Vagina (tissue), 2 donors: Measurements from ENCODE around the gene NYAP1. TPM values are rescaled to one million over a fixed set of nuclear protein-coding genes. Genes with fewer than 3 reads are reported as not detected.
"Not testable (repeated sequence)": the region's sequence is repeated elsewhere in the genome, so short reads cannot be mapped to it uniquely, and the experiment has no call there.

Source experiments
- DNase-seq, 2 donors: peaks; one replicate each; pipeline ENCODE4 v3.0.0-alpha.2; 2017; ENCODE audit errors: extremely low spot score in 2 of 2
- H3K27ac ChIP-seq: fragments of 200-600 bp; sonication (generic); one replicate; pipeline ENCODE4 v1.5.1; 2019
- H3K27me3 ChIP-seq: fragments of 200-600 bp; sonication (generic); one replicate; pipeline ENCODE4 v1.5.1; 2019
- H3K36me3 ChIP-seq, 2 donors: fragments of 200-600 bp; sonication (generic); one replicate each; pipeline ENCODE4 v1.5.1; 2017 to 2019
- H3K4me1 ChIP-seq: fragments of 200-600 bp; sonication (generic); one replicate; pipeline ENCODE4 v1.5.1; 2019
- H3K4me3 ChIP-seq, 2 donors: fragments of 200-600 bp; sonication (generic); 1 replicate in 1 of 2; 2 replicates in 1 of 2; pipeline ENCODE4 v1.5.1; 2016 to 2019
- H3K9me3 ChIP-seq: fragments of 200-600 bp; sonication (generic); one replicate; pipeline ENCODE4 v1.5.1; 2019
- POLR2A ChIP-seq, 2 donors: fragments of 450-650 bp; IDR thresholded peaks; one replicate each; pipeline ENCODE4 v1.6.1; 2017; ENCODE audit warnings: antibody characterized with exemption in 2 of 2, mild to moderate bottlenecking in 2 of 2, moderate library complexity in 2 of 2
- POLR2AphosphoS5 ChIP-seq, 2 donors: sonication (generic); formaldehyde crosslinking; IDR thresholded peaks; one replicate each; pipeline ENCODE4 v1.9.0; 2017; ENCODE audit warnings: antibody characterized with exemption in 2 of 2, mild to moderate bottlenecking in 2 of 2, low read depth in 1 of 2; ENCODE audit not compliant: insufficient read depth in 1 of 2
- intact Hi-C: fragments of 100-400 bp; cut with DNase I; formaldehyde crosslinking; loops from one replicate; pipeline ENCODE4 v1.15.1; 2023
- small RNA-seq: library from RNA; depleted of rRNA; stranded (forward); fragments of <200 nt; gene quantifications from one replicate; pipeline ENCODE3, GENCODE V24; 2016
- total RNA-seq: library from RNA; depleted of rRNA; stranded (reverse); fragments of >200 nt; gene quantifications from one replicate; pipeline ENCODE4 v1.2.3, GENCODE V29; 2016
- TF ChIP-seq, protein P1 (sequence below), 3 experiments: fragments of 450-650 bp in 2 of 3; fragments of 200-600 bp in 1 of 3; sonication (generic) in 1 of 3; IDR thresholded peaks; one replicate each; pipeline ENCODE4 v1.5.1; 2017 to 2019; ENCODE audit warnings: antibody characterized with exemption in 3 of 3, mild to moderate bottlenecking in 2 of 3, moderate library complexity in 2 of 3

NYAP1 gene
- total RNA-seq, 1 donor from 2014 or later, result 3.9 TPM

DNA sequence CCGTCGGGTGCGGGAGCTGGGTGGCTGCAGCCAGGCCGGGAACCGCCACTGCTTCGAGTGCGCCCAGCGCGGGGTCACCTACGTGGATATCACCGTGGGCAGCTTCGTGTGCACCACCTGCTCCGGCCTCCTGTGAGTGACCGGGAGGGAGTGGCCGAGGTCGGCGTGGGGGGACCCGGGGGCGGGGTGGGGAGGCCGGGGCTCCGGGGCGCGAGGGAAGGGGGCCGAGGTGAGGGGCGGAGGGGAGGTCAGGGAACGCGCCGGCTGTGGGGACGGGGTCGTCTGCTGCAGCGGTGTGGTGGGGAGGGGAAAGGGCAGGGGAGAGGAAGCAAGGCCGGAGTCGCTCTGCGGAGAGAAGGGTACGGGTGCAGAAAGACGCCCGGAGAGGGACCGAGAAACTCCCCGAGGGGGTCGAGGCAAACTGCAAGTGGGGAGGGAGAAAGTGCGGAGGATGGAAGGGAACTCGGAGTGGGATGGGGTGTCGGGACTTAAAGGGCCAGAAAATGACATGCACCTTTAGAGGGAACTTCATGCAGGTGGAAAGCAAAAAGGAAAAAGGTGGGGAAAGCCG, 55.8 kb downstream of the NYAP1 start:
- no peak for DNase-seq

DNA sequence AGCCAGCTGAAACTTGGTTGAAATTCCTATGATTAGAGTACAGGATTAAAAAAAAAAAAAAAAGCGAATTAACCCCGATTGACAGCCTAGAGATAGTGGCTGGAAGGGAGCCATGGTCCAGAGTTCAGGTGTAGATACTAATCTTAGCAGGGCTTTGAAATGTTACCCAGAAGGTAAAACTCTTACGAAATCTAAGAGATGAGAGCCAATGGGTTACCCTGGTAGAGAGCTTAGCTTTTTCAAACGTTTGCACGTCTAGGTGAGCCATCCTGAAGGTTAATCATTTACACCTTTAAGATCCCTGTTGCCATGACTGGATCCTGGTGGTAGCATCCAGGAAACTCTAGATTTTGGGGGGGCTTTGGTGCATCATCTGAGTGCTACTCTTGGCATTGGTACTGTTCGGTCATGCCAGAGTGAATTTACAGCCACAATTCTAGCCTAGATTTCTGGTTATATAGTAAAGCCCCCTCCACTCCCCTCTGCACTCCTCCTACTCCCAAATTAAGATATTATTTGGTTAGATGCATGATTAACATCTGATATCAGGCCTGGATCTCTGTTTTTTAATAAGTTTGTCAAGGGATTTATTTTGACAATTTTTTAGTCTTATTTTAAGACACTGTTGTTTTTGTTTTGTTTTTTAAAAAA, 56.5 kb downstream of the NYAP1 start:
- TF ChIP-seq POLR2A (IDR thresholded peaks at IDR 0.05), result no peak
- TF ChIP-seq, protein P1, sequence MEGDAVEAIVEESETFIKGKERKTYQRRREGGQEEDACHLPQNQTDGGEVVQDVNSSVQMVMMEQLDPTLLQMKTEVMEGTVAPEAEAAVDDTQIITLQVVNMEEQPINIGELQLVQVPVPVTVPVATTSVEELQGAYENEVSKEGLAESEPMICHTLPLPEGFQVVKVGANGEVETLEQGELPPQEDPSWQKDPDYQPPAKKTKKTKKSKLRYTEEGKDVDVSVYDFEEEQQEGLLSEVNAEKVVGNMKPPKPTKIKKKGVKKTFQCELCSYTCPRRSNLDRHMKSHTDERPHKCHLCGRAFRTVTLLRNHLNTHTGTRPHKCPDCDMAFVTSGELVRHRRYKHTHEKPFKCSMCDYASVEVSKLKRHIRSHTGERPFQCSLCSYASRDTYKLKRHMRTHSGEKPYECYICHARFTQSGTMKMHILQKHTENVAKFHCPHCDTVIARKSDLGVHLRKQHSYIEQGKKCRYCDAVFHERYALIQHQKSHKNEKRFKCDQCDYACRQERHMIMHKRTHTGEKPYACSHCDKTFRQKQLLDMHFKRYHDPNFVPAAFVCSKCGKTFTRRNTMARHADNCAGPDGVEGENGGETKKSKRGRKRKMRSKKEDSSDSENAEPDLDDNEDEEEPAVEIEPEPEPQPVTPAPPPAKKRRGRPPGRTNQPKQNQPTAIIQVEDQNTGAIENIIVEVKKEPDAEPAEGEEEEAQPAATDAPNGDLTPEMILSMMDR (IDR thresholded peaks at IDR 0.05), result no peak
- Histone ChIP-seq H3K9me3 (no peaks in the 10 kb centered on the region), H3K27ac (peak overlapping the region; percentile 55), H3K4me1 (peaks cover 43% of the 10 kb centered on the region), H3K36me3 (no peaks in the 10 kb centered on the region), H3K27me3 (no peaks in the 10 kb centered on the region), H3K4me3 (peak overlapping the region; percentile 82 to 83)
- DNase-seq, result no peak
- intact Hi-C loops, result loop anchor here (10.0 kb wide), 1 partner anchor 325 kb away; the partner anchor contains the start of gene TRIP6

More for the DNA sequence above, 55.8 kb downstream of the NYAP1 start:
- Histone ChIP-seq H3K4me3 (peak overlapping the region; percentile 82 to 83), H3K27ac (peak overlapping the region; percentile 55), H3K36me3 (no peaks in the 10 kb centered on the region), H3K27me3 (no peaks in the 10 kb centered on the region), H3K9me3 (no peaks in the 10 kb centered on the region), H3K4me1 (peaks cover 36% of the 10 kb centered on the region)
- no peak for TF ChIP-seq POLR2A (IDR thresholded peaks at IDR 0.05)
- intact Hi-C loops, result loop anchor here (10.0 kb wide), 1 partner anchor 325 kb away; the partner anchor contains the start of gene TRIP6

- DNase-seq, H3K27me3 ChIP-seq, H3K36me3 ChIP-seq, H3K27ac ChIP-seq, H3K9me3 ChIP-seq, H3K4me3 ChIP-seq: not testable (repeated sequence)
- peaks cover 54% of the 10 kb centered on the region for H3K4me1 ChIP-seq
- intact Hi-C loops, result loop anchor here (10.0 kb wide), 1 partner anchor 323 kb away; the partner anchor contains the start of gene TRIP6
Observed at GRCh38 chr7:100541309-100541708, 57.6 kb downstream of the NYAP1 start.

GRCh38 chr7:100543586-100543985, 59.9 kb downstream of the NYAP1 start:
- intact Hi-C loops, result loop anchor here (10.0 kb wide), 1 partner anchor 321 kb away; the partner anchor contains the start of gene TRIP6
- peak overlapping the region; percentile 93 for H3K27ac ChIP-seq
- DNase-seq, result no peak
- no peaks in the 10 kb centered on the region for H3K9me3 ChIP-seq
- no peaks in the 10 kb centered on the region for H3K27me3 ChIP-seq
- no peaks in the 10 kb centered on the region for H3K36me3 ChIP-seq
- peaks cover 72% of the 10 kb centered on the region for H3K4me1 ChIP-seq
- H3K4me3 ChIP-seq, result no peak overlapping the region
- TF ChIP-seq POLR2A (IDR thresholded peaks at IDR 0.05), result no peak
- TF ChIP-seq POLR2AphosphoS5 (IDR thresholded peaks at IDR 0.05; ENCODE audit: insufficient read depth in 1 of 2, low read depth in 1 of 2), result no peak
- TF ChIP-seq, protein P1 (IDR thresholded peaks at IDR 0.05), result no peak

- intact Hi-C loops, result loop anchor here (10.0 kb wide), 1 partner anchor 320 kb away; the partner anchor contains the start of gene TRIP6
- H3K36me3 ChIP-seq, result peaks cover 0 to 4% of the 10 kb centered on the region in 2 donors
- no peaks in the 10 kb centered on the region for H3K27me3 ChIP-seq
- H3K9me3 ChIP-seq, result no peaks in the 10 kb centered on the region
- no peak for TF ChIP-seq POLR2A (IDR thresholded peaks at IDR 0.05)
- no peak for TF ChIP-seq POLR2AphosphoS5 (IDR thresholded peaks at IDR 0.05; ENCODE audit: insufficient read depth in 1 of 2, low read depth in 1 of 2)
- TF ChIP-seq, protein P1 (IDR thresholded peaks at IDR 0.05), result no peak
- no peak for DNase-seq
- H3K4me3 ChIP-seq, result no peak overlapping the region
- H3K27ac ChIP-seq, result peak overlapping the region; percentile 93
- H3K4me1 ChIP-seq, result peaks cover 77% of the 10 kb centered on the region
Observed at GRCh38 chr7:100544386-100544785, 60.7 kb downstream of the NYAP1 start.

Small RNA genes within 50 kb of the gene (small RNA-seq; reads per million reads assigned to genes)
- not detected for gene RN7SL416P

Other genes starting within 250 kb of the NYAP1 start
- gene SPDYE3, start 176.2 kb upstream of the NYAP1 start, total RNA-seq, result not detected
- gene PILRB, start 125.8 kb upstream of the NYAP1 start, total RNA-seq, result 56.0 TPM
- gene PILRA, start 110.4 kb upstream of the NYAP1 start, total RNA-seq, result 8.3 TPM
- gene ZCWPW1, start 55.2 kb upstream of the NYAP1 start, total RNA-seq, result 5.9 TPM
- 38.3 TPM for gene MEPCE, start 54.1 kb upstream of the NYAP1 start, total RNA-seq
- gene PPP1R35, start 47.4 kb upstream of the NYAP1 start, total RNA-seq, result 24.6 TPM
- gene SPACDR, start 19.7 kb upstream of the NYAP1 start, total RNA-seq, result not detected
- 34.6 TPM for gene TSC22D4, start 4.7 kb upstream of the NYAP1 start, total RNA-seq
- gene AGFG2, start 55.3 kb downstream of the NYAP1 start, total RNA-seq, result 37.6 TPM
- 2.9 TPM for gene SAP25, start 90.0 kb downstream of the NYAP1 start, total RNA-seq
- gene LRCH4, start 102.2 kb downstream of the NYAP1 start, total RNA-seq, result 72.2 TPM
- 0.98 TPM for gene FBXO24, start 102.4 kb downstream of the NYAP1 start, total RNA-seq
- gene PCOLCE, start 118.4 kb downstream of the NYAP1 start, total RNA-seq, result 85.4 TPM
- gene MOSPD3, start 128.6 kb downstream of the NYAP1 start, total RNA-seq, result 11.8 TPM
- 0.25 TPM for gene TFR2, start 157.6 kb downstream of the NYAP1 start, total RNA-seq
- 0.49 TPM for gene ACTL6B, start 172.5 kb downstream of the NYAP1 start, total RNA-seq
- gene GNB2, start 189.8 kb downstream of the NYAP1 start, total RNA-seq, result 283 TPM
- gene GIGYF1, start 210.3 kb downstream of the NYAP1 start, total RNA-seq, result 20.6 TPM
- gene POP7, start 222.2 kb downstream of the NYAP1 start, total RNA-seq, result 44.0 TPM
- not detected for gene EPO, start 236.5 kb downstream of the NYAP1 start, total RNA-seq
- not detected for gene ZAN, start 249.7 kb downstream of the NYAP1 start, total RNA-seq